Brain microvascular endothelial cell (primary cell): ENCODE data around the gene LAX1.

Source experiments
- DNase-seq: peaks from one replicate; pipeline ENCODE4 v3.0.0-alpha.2; 2020
- H3K27ac ChIP-seq: fragments of 250-450 bp; sonication (Bioruptor Pico); 2 replicates; pipeline ENCODE4 v1.5.1; 2020; ENCODE audit warnings: mild to moderate bottlenecking, moderate library complexity
- H3K27me3 ChIP-seq: fragments of 250-450 bp; sonication (Bioruptor Pico); replicated peaks from 2 replicates; pipeline ENCODE4 v1.5.1; 2020; ENCODE audit warnings: mild to moderate bottlenecking
- H3K36me3 ChIP-seq: fragments of 250-450 bp; sonication (Bioruptor Pico); replicated peaks from 2 replicates; pipeline ENCODE4 v1.5.1; 2020; ENCODE audit warnings: mild to moderate bottlenecking
- H3K4me3 ChIP-seq: 2 replicates; pipeline ENCODE4 v1.5.1; 2011; ENCODE audit warnings: low read depth, mild to moderate bottlenecking, control low read depth, low read length, moderate library complexity
- CTCF ChIP-seq: IDR thresholded peaks from 2 replicates; pipeline ENCODE4 v1.5.1; 2011; ENCODE audit warnings: low read depth, mild to moderate bottlenecking, moderate library complexity, low read length, control low read depth, inconsistent platforms; ENCODE audit errors: missing control alignments
- in situ Hi-C: cut with HindIII; loops from 2 replicates; pipeline ENCODE4 v1.10.0; 2017; ENCODE audit warnings: low sequenced_read_pairs, low pct_ligation_motif_present

The LAX1 gene

GRCh38 chr1:203796236-203796605, 31.2 kb downstream of the LAX1 start:
- in situ Hi-C loops: no loop called here

GRCh38 chr1:203797216-203797615, 32.2 kb downstream of the LAX1 start:
- no peak for DNase-seq
- Histone ChIP-seq H3K27me3 (no peaks in the 10 kb centered on the region), H3K4me3 (peak overlapping the region; percentile 90), H3K27ac (no peak overlapping the region), H3K36me3 (peaks cover 21% of the 10 kb centered on the region)
- in situ Hi-C loops: no loop called here
- no peak for TF ChIP-seq CTCF

More at GRCh38 chr1:203796236-203796605, 31.2 kb downstream of the LAX1 start:
- peaks cover 19% of the 10 kb centered on the region for H3K36me3 ChIP-seq
- peak; percentile 12 for DNase-seq
- TF ChIP-seq CTCF: no peak
- H3K27me3 ChIP-seq: no peaks in the 10 kb centered on the region
- H3K4me3 ChIP-seq: peak overlapping the region; percentile 90
- peak overlapping the region; percentile 100 for H3K27ac ChIP-seq

- H3K4me3 ChIP-seq: no peak overlapping the region
Observed at GRCh38 chr1:203797948-203798655, 33.1 kb downstream of the LAX1 start.

GRCh38 chr1:203799157-203799556, 34.2 kb downstream of the LAX1 start:
- H3K4me3 ChIP-seq: no peak overlapping the region
- H3K27ac ChIP-seq: no peak overlapping the region
- TF ChIP-seq CTCF: no peak
- H3K27me3 ChIP-seq: no peaks in the 10 kb centered on the region
- peaks cover 31% of the 10 kb centered on the region for H3K36me3 ChIP-seq
- no peak for DNase-seq
- in situ Hi-C loops: no loop called here

More at GRCh38 chr1:203797948-203798655, 33.1 kb downstream of the LAX1 start:
- Histone ChIP-seq H3K27me3 (no peaks in the 10 kb centered on the region), H3K27ac (no peak overlapping the region), H3K36me3 (peaks cover 25% of the 10 kb centered on the region)
- DNase-seq: no peak
- TF ChIP-seq CTCF: no peak
- in situ Hi-C loops: no loop called here

- Histone ChIP-seq H3K27ac (no peak overlapping the region), H3K4me3 (no peak overlapping the region), H3K27me3 (no peaks in the 10 kb centered on the region), H3K36me3 (peaks cover 31% of the 10 kb centered on the region)
- no peak for TF ChIP-seq CTCF
- in situ Hi-C loops: no loop called here
- no peak for DNase-seq
Observed at GRCh38 chr1:203799971-203800370, 35.0 kb downstream of the LAX1 start.

- in situ Hi-C loops: no loop called here
Observed at GRCh38 chr1:203805689-203806088, 40.7 kb downstream of the LAX1 start.

More at GRCh38 chr1:203805689-203806088, 40.7 kb downstream of the LAX1 start:
- Histone ChIP-seq H3K36me3 (peaks cover 27% of the 10 kb centered on the region), H3K4me3 (no peak overlapping the region), H3K27me3 (no peaks in the 10 kb centered on the region), H3K27ac (no peak overlapping the region)
- DNase-seq: no peak
- TF ChIP-seq CTCF: no peak
